DOHH2 (cell line): ENCODE results near the gene SPATA2.

Source experiments
- EZH2phosphoT487 ChIP-seq: fragments of 200-600 bp; sonication (generic); IDR thresholded peaks from 2 replicates; pipeline ENCODE4 v1.6.1; 2017; ENCODE audit warnings: borderline replicate concordance, mild to moderate bottlenecking, antibody characterized with exemption, low read length, moderate library complexity, mixed read lengths
- TF ChIP-seq, protein P1 (sequence below): fragments of 200-600 bp; sonication (generic); IDR thresholded peaks from one replicate; pipeline ENCODE4 v1.5.1; 2014; ENCODE audit warnings: antibody characterized with exemption, mild to moderate bottlenecking, low read depth, low read length; ENCODE audit not compliant: poor library complexity, severe bottlenecking

- TF ChIP-seq, protein P1, sequence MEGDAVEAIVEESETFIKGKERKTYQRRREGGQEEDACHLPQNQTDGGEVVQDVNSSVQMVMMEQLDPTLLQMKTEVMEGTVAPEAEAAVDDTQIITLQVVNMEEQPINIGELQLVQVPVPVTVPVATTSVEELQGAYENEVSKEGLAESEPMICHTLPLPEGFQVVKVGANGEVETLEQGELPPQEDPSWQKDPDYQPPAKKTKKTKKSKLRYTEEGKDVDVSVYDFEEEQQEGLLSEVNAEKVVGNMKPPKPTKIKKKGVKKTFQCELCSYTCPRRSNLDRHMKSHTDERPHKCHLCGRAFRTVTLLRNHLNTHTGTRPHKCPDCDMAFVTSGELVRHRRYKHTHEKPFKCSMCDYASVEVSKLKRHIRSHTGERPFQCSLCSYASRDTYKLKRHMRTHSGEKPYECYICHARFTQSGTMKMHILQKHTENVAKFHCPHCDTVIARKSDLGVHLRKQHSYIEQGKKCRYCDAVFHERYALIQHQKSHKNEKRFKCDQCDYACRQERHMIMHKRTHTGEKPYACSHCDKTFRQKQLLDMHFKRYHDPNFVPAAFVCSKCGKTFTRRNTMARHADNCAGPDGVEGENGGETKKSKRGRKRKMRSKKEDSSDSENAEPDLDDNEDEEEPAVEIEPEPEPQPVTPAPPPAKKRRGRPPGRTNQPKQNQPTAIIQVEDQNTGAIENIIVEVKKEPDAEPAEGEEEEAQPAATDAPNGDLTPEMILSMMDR = no peak
- TF ChIP-seq EZH2phosphoT487 = no peak
Observed at GRCh38 chr20:49905415-49906091, 9.8 kb downstream of the SPATA2 start.
